GM12892 (cell line): ENCODE results near the gene PRR5.
"Not testable (repeated sequence)": the region's sequence is repeated elsewhere in the genome, so short reads cannot be mapped to it uniquely, and the experiment has no call there.

Source experiments
- DNase-seq: peaks from one replicate; pipeline ENCODE4 v3.0.0; 2011; ENCODE audit not compliant: insufficient read length
- FAIRE-seq: peaks from 2 replicates; lab custom pipeline; 2011; peaks lifted over from hg19 to GRCh38; lab: Jason Lieb, UNC
- POLR2A ChIP-seq: IDR thresholded peaks from 2 replicates; pipeline ENCODE4 v1.6.1; 2011; ENCODE audit warnings: low read depth, low read length, control low read depth
- POLR2AphosphoS5 ChIP-seq: IDR thresholded peaks from 2 replicates; pipeline ENCODE4 v1.6.1; 2011; ENCODE audit warnings: low read depth, low read length, control low read depth
- TAF1 ChIP-seq: IDR thresholded peaks from 2 replicates; pipeline ENCODE4 v1.6.1; 2011; ENCODE audit warnings: low read depth, mild to moderate bottlenecking, control low read depth, low read length, borderline replicate concordance

PRR5 gene

DNA sequence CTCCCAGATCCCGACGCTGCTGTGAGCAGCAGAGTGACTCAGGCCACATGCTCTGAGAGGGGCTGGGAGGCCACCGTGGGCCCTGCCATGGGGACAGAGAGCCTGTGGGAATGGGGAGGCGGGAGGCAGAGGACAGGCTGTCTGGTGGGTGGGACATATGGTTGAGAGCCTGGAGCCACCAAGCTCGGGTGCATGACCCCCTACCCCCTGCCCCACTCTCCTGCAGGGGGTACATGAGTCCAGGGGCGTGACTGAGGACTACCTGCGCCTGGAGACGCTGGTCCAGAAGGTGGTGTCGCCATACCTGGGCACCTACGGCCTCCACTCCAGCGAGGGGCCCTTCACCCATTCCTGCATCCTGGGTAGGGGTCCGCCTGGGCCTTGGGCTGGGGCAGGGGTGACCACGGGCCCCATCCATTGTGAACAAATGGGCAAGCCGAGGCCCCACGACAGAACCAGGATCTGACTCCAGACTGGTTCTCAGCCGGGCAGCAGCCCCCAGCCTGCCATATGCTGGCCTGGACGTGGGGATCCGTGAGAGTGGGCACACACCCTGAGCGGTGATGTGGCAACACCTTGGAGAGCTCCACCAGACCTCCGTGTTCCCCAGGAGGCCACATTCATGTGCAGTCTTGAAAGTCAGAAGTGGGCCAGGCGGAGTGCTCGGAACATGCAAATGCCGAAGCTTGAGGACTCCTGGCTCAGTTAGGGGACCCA, 33.0 kb downstream of the PRR5 start:
- TF ChIP-seq TAF1 (no peak), POLR2AphosphoS5 (no peak), POLR2A (no peak)
- FAIRE-seq, result no peak
- DNase-seq, result no peak

DNA sequence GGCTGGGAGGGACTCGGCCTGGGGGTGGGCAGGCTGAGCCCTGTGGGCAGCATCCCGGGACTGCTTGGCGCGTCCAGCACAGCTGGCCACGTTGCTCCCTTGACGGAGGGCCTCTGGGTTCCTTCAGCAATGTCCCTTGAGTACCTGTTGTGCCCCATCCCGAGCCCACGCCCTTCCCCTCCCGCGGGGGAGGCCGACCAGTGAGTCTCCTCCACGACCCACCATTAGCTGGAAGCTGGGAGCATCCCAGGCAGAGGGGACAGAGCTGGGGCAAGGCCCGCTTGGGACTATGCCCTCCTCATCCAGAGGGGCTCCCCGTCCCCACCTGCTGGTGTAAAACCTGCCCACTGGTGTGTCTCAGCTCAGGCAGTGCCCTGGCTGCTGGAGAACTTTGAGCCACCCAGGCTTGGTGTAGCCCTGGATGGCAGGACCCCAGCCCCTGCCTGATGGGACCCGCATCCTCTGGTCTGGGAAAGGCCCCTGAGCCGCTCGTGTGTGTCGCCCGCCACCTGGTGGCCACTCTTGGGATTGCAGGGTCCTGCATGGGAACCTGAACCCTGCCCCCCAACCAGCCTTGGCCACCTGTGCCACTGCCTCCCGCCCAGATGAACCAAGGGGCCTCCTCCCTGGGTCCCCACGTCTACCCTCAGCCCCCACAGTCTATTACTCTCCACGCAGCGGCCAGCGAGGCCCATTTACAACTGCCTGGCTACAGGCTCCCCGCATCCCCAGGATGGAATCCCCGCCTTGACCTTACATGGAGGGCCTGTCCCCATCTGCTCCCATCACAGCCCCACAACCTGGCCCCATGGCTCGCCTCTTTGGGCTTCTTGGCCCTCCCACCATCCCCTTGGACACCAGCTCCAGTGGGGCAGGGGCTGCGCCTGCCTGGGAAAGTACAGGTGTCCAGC, 33.8 kb downstream of the PRR5 start:
- FAIRE-seq, result peak; percentile 85
- peak; percentile 94 for DNase-seq
- TF ChIP-seq TAF1 (no peak), POLR2A (no peak), POLR2AphosphoS5 (no peak)

DNA sequence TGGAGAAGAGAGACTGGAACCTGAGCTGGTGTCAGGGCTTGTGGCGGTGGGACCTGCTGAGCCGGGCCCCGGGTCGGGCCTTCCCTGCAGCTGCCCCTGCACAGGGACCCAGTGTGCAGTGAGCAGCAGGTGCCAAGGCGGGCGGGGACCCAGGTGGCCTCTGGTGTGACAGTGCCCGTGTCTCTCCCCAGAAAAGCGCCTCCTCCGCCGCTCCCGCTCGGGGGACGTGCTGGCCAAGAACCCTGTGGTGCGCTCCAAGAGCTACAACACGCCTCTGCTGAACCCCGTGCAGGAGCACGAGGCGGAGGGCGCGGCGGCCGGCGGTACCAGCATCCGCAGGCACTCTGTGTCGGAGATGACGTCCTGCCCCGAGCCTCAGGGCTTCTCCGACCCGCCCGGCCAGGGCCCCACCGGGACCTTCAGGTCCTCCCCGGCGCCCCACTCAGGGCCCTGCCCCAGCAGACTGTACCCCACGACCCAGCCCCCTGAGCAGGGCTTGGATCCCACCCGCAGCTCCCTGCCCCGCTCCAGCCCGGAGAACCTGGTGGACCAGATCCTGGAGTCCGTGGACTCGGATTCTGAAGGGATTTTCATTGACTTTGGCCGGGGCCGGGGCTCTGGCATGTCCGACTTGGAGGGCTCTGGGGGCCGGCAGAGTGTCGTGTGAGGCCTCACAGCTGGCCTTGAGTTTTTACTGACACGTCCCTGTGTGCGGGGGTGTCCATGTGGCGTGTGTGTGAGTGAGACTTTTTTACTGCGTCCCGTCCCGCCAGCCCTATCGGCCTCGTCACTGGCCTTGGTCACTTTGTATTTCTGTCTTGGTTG, 34.8 kb downstream of the PRR5 start:
- FAIRE-seq (no peak), DNase-seq (no peak)
- TF ChIP-seq TAF1, result no peak

DNA sequence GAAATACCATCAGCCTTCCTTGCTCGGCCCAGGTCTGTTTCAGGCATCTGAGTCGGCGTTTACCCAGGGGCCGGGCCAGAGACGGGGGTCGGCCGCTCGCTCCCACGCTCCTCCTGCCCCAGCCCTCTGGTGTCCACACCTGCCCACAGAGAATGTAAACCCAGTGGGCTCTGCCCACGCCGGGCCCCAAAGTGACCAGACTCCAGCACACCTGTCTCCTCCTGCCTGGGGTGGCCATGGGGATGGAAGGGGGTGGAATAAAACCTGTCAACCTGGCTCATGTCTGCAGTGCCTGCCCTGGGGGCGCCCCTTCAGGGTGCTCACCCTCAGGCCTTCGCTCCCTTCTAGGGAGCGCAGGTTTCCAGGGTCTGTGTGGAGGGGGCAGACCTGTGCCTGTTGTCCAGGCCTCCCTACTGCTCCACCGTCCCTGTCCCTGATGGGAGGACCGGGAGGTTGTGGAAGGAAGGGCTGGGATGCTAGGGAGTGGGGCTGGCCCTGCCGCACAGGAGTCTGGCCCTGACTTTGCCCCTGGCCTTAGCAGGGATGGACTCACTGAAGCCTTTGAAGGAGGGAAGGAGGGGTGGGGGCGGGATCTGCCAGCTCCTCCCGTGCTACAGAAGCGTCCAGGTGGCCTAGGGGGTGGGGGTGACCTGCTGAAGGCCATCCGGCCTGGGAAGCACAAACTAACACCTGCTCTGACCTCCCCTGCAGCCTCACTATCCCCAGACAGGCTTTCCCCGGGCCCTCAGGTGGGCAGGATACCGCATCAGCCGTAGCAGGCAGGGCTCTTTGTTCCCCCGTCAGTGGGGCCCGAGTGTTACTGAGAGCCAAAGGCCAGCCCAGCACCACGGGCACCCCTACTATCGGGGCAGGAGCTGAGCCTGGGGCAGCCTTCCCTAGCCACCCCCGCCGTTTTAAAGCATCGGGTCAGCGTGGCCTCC, 35.7 kb downstream of the PRR5 start:
- TF ChIP-seq POLR2AphosphoS5 (no peak), TAF1 (no peak), POLR2A (no peak)
- FAIRE-seq, result no peak
- no peak for DNase-seq

DNA sequence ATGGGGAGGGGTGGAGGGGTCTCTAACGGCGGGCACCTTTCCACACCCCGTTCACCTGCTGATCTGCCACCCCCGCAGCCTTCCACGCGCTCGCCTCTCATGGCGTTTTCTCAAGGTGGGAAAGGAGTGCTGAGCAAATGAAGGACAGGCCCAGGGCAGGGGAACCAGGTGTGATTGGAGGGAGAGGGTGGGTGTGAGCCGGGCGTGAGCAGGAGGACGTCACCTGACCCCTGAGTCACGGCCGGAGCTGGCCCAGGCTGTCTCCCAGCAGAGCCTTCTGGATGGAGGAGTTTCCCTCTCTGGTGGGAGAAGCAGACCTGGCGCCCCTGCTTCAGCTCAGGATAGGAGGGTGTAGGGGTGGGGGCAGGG, 36.3 kb downstream of the PRR5 start:
- DNase-seq, result no peak
- no peak for FAIRE-seq
- TF ChIP-seq POLR2AphosphoS5, result no peak
- TF ChIP-seq TAF1, result no peak
- TF ChIP-seq POLR2A, result no peak

DNA sequence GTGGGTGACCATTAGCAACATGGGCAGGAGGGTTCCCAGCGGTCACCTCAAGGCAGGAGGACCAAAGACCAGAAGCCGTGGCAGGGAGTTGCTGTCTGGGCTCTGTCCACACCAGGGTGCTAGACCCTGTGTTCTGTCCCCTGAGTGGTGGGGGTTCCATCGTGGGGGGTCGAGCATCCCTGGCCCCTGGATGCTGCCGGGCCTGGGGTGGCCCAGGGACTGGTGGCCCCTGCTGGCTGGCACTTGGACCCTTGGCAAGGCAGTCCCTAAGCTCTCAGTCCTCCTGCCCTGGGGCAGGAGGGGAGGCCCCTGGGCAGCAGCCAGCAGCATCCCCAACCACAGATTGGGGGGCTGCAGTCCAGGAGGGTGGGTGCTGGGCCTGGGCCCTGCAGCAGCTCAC, 37.0 kb downstream of the PRR5 start:
- FAIRE-seq, result no peak
- TF ChIP-seq POLR2A (no peak), TAF1 (no peak)
- no peak for DNase-seq

DNA sequence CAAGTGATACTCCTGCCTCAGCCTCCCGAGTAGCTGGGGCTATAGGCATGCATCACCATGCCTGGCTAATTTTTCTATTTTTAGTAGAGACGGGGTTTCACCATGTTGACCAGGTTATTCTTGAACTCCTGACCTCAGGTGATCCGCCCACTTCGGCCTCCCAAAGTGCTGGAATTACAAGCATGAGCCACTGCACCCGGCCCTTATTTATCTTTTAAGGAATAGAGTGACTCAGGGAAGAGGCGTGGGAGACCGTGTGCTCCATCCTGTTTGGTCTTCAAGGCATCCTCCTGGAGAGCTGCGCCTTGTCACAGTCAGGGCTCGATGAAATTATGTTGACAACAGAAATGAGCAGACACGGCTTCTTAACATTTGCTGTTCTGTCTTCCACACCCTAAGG, 37.7 kb downstream of the PRR5 start:
- not testable (repeated sequence) for DNase-seq, FAIRE-seq

DNA sequence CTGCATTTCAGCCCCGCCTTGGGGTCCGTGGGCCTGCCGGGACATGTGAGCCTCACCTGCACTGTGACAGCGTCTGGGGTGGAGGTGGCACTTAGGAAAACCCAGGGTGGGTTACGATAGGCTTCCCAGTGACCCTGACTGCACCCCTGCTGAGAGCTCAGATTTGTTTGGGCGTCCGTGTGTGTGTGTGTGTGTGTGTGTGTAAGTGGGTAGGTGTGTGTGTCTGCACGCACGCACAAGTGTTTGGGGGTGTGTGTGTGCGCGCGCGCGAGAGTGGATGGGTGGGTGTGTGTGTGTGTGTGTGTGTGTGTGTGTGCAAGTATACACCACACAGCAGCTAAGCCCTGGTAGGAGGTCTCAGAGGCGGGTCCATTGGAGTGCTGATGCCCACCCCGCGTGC, 38.3 kb downstream of the PRR5 start:
- DNase-seq (no peak), FAIRE-seq (no peak)
- TF ChIP-seq POLR2A (no peak), TAF1 (no peak), POLR2AphosphoS5 (no peak)

DNA sequence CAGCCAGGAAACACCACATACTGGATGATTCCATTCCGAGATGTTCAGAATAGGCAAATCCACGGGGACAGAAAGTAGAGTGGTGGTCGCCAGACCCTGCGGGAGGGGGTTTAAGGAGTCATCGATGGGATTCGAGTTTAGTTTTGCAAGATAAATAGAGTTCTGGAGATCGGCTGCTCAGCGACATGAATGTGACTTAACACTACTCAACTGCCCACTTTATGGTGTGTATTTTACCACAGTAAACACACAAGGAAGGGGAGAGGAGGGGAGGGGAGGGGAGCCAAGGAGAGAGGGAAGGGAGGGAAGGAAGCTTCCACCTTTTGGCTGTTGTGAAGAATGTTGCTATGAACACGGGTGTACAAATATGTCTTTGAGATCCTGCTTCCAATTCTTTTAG, 39.9 kb downstream of the PRR5 start:
- no peak for TF ChIP-seq POLR2A
- TF ChIP-seq TAF1, result no peak
- no peak for TF ChIP-seq POLR2AphosphoS5
- no peak for FAIRE-seq
- DNase-seq, result no peak

DNA sequence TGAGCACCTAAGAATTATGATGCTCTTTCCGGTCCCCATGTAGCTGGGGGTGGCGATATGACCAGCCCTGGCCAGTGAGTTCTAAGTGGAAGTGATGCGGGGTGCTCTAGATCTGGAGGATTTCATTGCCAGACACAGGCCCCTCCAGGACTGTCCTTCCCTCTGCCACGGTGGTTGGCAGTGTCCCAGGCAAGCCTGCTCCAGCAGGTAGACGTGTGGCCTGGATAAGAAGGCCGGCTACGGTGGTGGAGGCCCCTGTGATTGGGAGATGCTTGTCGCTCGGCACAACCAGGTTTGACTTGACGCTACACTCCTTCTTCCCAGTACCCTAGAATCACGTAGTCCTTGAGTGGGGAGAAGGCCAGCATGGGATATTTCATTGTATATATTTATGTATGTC, 41.2 kb downstream of the PRR5 start:
- FAIRE-seq, result no peak
- no peak for DNase-seq
- TF ChIP-seq TAF1 (no peak), POLR2A (no peak), POLR2AphosphoS5 (no peak)
